MV-4-11 (cell line): Measurements from ENCODE around the gene BANK1.

Source experiments
- DNase-seq: peaks from one replicate; lab custom pipeline; 2025; lab: John Stamatoyannopoulos, UW

BANK1 gene

DNA sequence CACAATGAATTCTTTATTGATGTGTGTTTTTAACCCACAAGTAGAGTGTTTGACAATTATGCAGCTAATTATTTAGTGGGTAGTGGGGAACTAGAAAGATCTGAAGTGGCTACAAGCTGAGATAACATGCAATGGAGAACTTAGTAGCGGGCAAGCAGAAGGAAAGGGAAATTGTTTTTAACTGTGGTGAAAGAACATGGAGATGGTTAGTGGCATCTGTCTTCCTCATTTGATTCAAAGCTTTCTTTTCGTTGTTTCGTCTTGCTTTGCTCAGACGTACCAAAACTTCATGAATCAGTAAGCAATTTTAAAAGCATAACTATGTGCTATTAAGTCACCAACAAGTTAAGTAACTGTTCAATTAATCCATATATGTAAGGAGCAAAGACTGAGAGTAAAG is 169.9 kb downstream of the BANK1 start:
- DNase-seq: peak; percentile 41

DNA sequence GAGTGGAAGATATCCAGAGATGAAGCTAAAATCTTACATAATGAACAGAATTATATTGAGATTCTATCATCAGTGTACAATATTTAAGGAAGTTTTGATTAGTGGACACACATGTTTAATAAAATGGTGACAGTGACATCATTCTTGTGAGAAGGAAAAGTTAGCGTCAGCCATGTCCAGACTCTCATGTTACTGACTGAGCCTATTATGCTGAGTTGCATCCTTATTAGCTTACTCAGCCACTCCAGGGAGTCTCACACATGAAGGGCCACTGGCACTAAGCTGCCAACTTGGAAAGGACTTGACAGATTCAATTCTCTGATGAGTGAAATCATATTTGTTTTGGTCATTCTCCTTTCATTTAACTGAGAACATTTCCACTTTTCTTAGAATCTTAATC is 170.6 kb downstream of the BANK1 start:
- no peak for DNase-seq

DNA sequence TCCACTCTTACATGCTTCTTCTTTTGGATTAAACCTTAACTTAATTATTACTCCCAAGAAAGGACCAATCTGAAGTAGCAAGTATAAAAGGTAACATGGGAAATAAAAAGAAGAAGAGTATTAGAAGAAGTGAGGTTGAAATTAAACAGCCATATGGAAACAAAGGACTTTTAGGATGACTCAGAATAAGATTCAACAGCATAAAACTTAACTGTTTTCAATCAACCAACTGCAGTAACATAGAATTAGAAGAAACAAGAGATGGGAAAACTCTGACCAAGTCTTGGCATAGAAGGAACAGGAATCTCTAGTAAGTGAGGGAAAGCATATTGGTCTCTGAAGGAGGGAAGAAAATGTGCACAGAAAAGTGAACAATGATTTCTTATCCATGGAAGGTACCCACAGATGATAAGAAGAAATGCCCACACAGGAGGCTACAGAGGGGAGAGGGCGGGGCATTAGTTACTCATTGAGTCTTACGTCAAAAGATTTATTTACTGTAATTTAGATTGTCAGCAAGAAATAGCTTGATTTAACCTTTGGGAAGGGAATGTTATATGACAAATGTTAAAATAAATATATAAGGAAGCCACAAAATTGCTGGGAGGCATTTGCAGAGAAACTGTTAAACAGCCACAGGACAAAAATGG is 177.3 kb downstream of the BANK1 start:
- no peak for DNase-seq

DNA sequence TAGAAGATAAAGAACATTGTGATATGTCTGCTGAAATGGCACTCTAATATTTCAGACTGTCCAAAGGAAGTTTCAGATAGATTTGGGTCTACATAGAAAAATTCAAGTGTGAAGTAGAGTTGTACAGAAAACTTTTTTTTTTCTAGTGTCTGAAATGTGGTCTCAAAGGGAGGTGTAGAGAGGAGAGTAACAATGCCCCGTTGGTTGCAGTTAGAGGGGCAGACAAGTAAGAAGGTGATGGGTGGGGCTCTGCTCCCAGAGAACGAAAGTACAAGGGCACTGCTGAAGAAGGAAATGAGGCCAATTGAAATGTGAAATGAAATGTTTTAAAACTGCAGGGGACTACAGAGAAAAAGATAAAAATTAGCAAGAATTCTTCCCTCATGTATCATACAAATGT is 177.8 kb downstream of the BANK1 start:
- DNase-seq: no peak

DNA sequence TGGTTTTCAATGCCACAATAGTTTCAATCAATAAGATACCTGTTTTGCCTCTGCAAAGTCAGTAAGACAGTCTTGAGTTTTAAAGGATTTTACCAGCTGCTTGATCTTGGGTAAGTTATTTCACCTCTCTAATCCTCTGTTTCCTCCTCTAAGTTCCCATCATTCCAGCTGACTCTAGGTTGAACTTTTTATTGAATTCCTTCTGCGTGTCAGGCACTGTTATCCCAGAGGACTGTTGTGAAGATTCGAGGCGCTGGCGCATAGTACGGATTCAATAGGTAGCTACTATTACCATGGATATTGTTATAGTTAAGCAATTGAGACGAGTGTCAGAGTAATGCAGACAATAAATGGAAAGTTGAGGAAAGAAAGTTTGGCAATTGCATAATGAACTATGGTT is 179.4 kb downstream of the BANK1 start:
- no peak for DNase-seq

DNA sequence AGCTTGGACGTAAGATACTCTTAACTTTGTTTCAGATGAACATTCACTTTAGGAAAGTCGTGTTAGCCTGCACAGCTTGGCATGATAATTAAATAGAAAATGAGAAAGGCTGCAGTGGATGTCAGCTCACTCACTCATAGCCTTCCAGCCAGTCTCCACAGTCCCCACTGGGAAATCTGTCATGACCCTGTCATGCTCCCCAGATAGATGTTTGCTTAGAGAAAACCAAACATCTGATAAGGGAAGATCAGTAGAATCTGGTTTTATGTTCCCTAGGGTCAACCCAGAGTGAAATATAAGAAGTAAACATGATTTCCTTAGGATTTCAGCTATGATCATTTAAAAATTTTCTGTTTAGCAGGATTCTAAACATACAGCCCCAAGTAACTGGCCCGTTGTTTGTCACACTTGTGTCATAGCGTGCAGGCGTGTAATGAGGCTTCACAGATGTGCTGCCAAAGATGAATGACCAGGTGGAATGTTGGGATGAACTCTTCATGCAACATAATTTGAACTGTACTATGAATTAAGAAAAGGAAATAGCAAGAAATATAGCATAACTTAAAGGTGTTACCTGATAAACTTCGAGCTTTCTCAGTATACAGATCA is 180.1 kb downstream of the BANK1 start:
- no peak for DNase-seq

DNA sequence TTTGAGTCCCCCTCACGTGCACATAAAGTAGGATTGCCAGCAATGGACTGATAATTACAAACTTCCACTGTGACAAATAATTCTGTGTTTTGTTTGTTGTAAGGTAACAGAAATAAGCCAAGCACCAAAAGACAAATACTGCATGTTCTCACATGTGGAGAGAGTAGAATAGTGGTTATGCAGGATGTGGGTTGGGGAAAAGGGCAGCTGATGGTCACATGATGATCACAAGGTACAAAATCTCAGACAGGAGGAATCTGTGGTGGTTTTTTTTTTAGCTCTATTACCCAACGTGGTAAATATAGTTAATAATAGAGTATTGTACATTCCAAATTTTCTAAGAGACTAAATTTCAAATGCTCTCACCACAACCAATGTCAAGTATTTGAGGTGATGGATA is 182.3 kb downstream of the BANK1 start:
- DNase-seq: no peak

DNA sequence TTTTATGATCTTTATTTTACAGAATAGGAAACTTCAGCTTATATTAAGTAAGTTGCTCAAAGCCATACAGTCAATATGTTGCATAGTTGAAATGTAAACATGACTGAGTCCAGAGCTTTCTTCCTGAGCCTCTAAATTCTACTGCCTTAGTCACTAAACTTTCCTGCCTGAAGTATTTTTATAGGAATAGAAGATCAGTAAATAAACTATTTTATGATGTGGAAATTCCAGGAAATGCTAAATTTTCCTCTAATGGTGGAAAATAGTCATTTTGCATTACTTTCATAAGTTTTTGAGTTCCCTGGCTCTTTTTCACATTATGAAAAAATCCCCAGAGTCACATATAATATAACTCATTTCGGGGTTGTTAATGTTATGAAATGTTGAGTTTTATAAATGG is 182.8 kb downstream of the BANK1 start:
- no peak for DNase-seq

DNA sequence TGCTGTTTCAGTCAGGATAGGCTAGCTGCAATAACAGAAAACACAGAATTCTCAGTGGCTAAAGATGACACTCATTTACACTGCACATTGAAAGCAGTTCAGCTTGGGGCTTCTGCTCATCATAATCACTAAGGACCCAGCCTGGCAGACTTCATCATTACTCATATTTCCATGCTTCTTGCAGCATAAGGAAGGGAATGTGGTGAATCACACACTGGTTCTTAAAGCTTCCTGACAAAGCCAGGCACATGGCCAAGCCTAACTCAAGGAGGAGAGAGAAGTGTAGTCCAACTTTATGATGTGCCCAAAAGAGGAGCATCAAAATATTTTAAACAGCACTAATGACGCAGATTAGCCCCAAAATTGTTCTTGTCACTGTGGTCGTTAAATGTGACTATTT is 186.5 kb downstream of the BANK1 start:
- DNase-seq: no peak

DNA sequence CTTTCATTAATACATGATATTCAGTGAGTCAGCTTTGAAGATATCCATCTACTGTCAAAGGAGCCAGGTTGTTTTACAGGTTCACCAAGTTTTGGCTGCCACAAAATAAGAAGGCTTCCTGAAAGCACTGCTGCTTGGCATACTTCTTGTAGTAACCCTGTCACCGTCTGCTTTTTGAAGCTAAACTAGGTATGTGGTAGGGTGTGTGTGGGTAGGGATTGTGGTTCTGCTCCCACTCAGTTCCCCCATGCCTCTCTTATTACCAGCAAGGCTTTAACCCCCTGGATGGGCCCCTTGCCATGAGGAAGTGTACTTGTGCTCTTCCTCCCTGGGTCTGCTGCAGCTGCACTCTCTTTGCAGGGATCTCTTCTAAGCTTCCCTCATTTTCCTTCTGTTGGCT is 191.2 kb downstream of the BANK1 start:
- peak; percentile 90 for DNase-seq

DNA sequence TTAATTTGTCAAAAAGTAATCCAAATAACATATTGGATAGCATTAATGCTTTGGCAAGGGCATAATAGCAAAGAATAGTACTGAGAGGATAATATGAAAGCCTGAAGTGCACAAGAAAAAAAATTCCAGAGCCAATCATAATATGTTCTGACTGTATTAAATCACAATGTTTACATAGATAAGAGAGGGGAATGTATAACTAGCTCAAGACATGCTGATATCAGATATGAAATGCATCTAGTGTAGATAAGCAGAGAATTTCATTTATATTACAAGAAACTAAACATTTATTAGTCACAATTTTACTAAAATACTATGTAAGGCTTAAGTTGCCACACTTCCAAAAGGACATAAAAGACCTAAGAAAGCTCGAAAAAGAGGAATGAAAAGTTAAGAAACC is 193.3 kb downstream of the BANK1 start:
- DNase-seq: no peak

DNA sequence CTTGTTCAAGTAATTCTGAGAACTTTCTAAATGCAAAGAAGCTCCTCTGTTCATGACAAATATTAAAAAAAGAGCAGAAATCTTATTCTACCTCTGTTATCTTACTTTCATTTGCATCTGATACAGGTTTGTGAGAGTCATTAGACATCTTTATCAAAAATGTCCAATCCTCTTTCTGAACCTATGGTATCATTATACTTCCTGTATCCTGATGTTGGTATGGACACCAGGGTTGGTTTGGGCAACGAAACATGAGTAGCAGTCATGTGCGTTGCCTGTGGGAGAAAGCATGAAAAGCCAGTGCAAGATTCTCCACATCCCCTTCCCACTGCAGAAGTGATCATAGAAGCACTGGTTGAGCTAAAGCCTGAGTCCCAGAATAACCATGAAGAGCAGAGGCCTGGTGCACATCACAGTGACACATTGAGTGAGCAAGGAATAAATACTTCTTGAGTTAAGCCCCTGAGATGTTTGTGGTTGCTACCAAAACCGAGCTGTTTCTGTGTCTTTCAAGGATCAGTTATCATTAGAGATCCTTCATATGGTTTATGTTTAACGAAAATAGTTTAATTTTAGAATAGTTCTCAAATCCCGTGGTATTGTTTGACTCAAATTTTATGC is 197.2 kb downstream of the BANK1 start:
- peak; percentile 88 for DNase-seq

DNA sequence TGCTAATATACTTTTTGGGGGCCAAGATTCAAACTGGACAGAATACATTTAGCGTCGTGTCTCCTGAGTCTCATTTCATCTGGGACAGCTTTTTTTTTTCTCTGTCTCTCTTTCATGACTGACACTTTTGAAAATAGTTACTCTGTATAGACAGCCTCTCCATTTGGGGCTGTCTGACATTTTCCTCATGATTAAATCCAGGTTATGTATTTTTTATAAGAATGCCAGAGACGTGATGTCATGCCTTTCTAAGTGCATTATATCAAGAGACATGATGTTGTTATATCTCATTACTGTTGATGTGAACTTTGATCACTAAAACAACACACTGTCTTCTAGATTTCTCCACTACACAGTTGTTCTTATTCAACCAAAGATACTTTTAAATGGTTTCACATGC is 199.0 kb downstream of the BANK1 start:
- DNase-seq: no peak

DNA sequence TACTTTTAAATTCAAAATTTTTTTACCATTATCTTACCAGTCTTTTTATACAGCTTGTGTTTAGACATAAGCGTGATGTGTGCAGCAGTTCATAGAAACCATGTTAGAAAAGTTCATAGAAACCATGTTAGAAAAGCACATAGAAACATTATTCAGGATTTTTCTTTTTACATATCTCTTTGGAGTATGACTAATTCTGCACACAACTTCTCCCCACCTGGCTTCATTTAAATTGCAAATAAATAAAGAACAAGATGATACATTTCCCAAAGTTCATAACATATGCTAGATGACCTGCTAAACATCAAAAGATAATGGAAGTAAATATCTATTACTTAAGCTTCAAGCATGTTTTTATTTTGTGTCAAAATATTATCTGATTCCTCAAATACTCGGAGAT is 201.9 kb downstream of the BANK1 start:
- DNase-seq: no peak

DNA sequence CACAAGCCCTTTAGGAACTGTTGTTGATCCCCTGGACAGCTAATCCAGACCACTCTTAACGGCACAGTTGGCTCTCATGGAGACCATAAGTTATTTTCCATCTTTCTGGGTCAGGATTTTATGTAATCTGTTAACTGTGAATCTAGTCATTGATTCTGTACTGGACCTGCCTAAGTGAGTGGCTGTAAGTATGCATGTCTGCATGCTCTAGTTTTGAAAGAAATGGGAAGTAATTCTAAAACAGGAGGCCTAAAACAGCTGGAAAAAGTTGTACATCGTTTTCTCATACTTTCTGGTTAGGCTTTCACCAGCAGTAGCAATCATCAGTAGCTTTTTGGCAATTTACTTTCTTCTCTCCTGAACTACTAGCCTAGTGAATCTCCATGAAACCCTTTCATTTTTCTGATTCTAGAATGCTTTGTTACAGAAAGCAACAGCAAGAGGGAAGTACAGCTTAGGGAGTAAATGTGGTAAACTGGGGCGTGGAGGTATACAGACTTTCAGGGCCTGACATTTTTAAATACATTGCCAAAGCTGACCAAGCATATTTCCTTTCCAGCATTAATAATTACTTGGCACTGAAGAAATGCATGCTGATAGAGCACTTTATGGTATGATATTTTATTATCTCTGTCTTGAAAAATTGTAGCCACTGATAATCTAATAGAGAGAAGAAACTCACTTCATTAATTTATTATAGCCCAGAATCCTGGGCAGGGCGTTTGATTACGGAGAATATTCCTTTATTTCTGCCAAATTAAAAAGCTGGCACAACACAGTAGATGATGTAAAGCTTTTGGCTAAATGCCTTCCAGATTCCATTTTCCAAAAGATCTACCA is 202.7 kb downstream of the BANK1 start:
- DNase-seq: peak; percentile 58

DNA sequence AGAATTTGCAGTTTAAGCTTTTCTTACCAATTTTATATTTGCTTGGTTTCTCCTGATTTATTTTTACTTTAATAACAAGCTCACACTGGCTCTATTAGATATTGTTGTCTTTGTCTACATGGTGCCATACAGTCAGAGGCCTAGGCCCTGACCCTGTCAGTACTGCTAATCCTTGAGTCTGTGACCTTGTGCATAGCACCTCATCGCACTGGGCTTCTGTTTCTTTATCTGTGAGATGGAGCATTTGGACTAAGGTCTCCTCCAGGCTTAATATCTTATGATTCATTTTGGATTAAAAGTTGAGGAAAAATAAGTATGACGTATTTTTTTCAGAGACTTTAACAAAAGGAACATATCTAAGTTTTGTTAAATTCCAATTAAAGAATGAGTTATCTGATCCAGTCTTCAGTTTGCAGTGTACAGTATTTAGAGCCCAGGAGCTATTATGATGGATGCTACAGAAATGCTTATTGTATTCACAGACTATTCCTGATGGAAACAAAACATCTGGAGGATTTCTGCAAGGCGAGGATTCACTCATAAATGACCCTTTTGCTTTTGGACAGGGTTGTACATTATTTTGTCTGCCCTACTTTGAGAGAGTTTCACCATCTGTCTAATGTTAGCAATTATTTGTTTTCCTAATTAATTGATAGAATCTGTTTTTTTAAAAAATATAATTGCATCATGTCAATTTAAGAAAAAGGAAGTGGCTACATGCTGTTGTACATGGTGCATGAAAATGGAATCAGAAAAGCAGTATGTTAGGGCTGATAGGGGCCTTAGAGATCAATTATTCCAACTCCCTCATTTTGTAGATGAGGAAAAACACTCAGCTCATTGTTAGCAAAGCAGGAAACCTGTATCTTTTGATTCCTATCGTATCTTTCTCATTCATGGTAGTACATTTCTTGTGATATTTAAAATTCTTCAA is 203.6 kb downstream of the BANK1 start:
- DNase-seq: no peak

DNA sequence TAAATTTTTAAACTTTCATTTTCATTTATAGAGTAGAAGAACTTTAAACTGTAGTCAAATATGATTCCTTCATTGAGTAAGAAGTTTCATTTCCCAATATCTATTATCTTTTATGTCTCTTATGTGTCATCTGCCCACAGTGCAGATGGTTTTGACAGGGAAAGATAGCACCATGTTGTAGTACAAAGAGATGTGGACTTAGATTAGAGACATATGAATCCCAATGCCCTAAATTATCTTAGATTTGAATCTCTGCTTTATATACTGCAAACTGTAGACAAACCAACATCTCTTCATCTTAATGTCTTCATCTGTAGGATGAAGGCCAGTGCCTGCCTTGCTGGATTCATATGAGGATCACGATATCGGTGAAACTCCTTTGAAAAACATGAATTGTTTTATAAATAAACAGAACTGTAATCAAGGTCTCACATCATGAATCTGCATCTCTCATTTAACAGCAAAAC is 217.5 kb downstream of the BANK1 start:
- peak; percentile 85 for DNase-seq

DNA sequence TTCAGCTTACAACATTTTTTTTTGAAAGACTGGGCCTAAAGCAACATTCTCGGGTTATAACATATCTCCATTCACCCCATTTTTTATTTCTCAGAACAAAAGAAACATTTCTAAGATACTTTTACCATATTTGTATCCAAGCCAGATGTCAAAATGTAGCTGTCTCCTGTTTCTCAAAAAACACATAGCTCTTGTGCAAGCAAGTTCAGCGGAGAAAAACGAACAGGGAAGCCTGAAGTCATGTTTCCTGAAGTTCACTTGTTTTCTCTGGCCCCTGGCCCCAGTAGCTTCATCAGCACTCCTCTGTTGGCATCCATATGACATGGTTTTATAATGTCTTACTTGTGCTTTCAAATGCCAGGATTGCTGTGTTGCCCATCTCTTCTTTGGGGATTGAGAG is 218.2 kb downstream of the BANK1 start:
- DNase-seq: peak; percentile 23

DNA sequence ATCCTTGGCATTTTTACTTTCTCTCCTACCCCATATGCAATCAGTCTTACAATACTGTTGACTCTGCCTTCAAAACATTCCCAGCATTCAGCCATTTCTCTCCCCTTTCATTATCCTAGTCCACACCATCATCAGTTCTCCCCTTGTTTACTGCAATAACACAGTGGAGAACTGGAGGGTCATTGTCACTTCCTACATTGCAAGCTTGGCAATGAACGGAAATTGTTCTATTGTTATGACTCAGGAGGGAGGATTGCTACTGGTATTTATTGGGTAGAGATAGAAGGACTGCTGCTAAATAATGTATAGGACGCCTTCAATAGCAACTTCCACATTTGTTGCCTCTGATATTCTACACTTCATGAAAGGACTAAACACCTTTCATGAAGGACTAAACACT is 231.8 kb downstream of the BANK1 start:
- DNase-seq: no peak

DNA sequence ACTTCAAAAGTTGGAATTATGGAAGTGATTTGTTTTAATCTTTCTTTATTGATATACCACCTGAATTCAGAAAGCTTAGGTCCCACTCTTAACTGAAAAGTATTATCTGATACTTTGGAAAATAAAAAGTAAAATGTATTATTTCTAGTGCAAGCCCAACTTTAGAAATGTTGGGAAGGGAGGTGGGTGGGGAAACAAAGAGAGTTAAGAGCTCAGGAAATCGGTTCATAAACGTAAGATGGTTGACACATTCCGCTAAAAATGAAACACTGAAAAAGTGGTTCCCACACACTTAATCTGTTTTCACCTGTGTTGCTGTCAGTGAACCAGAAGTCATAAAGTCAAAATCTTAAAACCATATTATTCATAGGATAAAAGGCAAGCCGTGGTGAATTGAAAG is 237.4 kb downstream of the BANK1 start:
- DNase-seq: no peak

DNA sequence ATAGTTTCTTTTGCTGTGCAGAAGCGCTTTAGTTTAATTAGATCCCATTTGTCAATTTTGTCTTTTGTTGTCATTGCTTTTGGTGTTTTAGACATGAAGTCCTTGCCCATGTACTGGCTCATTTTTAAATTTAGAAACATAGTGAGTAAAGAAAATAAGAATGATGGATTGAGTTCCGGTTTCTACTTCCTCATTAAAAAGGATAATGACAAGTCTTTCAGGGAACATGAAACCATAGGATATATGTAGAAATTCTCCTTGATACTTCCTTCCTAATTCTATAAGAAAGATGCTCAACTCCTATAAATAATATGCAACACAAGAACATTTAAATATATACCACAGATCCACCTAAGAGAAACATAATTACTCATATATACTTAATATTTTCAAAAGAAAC is 240.9 kb downstream of the BANK1 start:
- peak; percentile 62 for DNase-seq

DNA sequence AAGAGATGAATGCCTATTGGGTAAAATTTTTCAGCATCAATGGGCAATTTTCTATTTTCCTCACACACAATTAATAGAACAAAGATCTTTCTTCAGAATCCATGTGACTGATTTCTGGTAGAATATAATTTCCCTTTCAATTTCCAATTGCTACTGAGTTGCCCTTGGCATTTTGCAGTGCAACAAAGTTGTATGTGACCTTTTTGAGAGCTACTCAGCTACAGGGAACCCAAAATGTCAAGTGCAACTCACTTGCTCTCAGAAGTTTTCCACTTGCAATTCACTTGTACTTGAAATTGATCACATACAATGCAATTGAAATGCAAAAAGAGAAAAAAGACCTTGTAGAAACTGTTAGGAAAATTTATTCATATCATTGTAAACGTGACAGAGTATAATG is 245.5 kb downstream of the BANK1 start:
- no peak for DNase-seq
